Measurements from ENCODE around the gene C6.

DNA sequence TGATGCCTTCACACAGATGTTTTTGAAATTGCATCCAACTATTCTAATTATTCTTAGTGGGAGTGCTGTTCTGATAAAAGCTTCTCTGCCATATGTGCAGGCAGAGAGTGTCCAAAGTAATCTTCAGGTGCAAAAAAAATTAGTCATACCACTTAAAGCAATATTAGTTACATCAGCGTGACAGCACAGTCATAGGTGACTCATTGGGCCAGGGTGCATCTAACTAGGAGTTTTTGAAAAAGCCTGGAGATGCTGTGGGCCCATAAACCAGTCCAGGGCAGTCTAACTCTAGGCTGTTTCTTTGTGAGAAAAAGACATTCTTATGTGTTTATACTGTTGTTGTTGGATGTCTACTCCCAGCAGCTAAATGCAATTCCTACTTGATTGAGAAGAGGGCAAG is 33.0 kb upstream of the C6 start:
- TF ChIP-seq POLR2AphosphoS5 (IDR thresholded peaks at IDR 0.05; ENCODE audit: borderline replicate concordance, low read depth, low read length) = no peak
- no peak for TF ChIP-seq EZH2 (IDR thresholded peaks at IDR 0.05)
- no peak for TF ChIP-seq FOXP2 (optimal IDR thresholded peaks at IDR 0.05; ENCODE audit: control extremely low read depth, extremely low read length, insufficient read depth)

All from SK-N-MC (cell line).